Measurements from ENCODE around the gene ZNF169.
"Not testable (repeated sequence)": the region's sequence is repeated elsewhere in the genome, so short reads cannot be mapped to it uniquely, and the experiment has no call there.

Gene ZNF169

DNA sequence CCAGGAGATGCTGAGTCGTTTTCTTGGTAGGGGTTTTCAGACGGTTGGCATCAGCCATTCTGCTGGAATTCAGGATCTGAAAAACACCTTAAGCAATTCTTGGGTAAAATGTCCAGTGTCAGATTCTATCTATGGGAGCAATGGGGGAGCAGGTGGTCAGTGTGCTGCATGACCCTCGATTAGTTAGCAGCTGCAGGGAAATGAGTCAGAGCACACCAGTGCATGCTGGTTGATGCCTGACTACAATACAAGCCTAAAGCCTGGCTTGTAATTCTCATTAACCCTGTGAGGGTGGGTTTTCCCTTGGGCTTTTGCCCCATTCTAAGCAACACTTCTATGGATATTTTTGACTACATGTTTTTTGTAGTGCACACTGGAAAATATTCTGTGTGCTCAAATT, 89.7 kb downstream of the ZNF169 start:
- DNase-seq (ENCODE audit: low read depth), result not testable (repeated sequence)

All from HS-27A (cell line).